ENCODE results near the gene GNG8. TPM values are rescaled to one million over a fixed set of nuclear protein-coding genes. Genes with fewer than 3 reads are reported as not detected.
A peak's percentile ranks its signal among the peaks of the same experiment; 100 is the strongest.

GNG8 gene
- total RNA-seq, 1 donor from 2014 or later, result not detected

GRCh38 chr19:46602392-46603194, 33.4 kb downstream of the GNG8 start:
- no peak for DNase-seq

- no peak for DNase-seq
Observed at GRCh38 chr19:46601318-46602224, 34.4 kb downstream of the GNG8 start, which contains the start of gene CALM3. CALM3 (plus strand) TSS chr19:46601330; CDS start chr19:46601435, 105 bp downstream.

GRCh38 chr19:46600384-46601317, 35.4 kb downstream of the GNG8 start:
- peak; percentile 93 for DNase-seq

- no peak for DNase-seq
Observed at GRCh38 chr19:46599716-46600373, 36.2 kb downstream of the GNG8 start.

- DNase-seq, result no peak
Observed at GRCh38 chr19:46598372-46598917, 37.6 kb downstream of the GNG8 start.

GRCh38 chr19:46596008-46596407, 40.0 kb downstream of the GNG8 start:
- DNase-seq, result no peak

- no peak for DNase-seq
Observed at GRCh38 chr19:46591870-46592269, 44.1 kb downstream of the GNG8 start.

GRCh38 chr19:46591254-46591653, 44.7 kb downstream of the GNG8 start:
- no peak for DNase-seq

- DNase-seq, result no peak
Observed at GRCh38 chr19:46587861-46588260, 48.1 kb downstream of the GNG8 start.

- DNase-seq, result no peak
Observed at GRCh38 chr19:46586294-46586693, 49.7 kb downstream of the GNG8 start.

GRCh38 chr19:46585539-46585938, 50.5 kb downstream of the GNG8 start:
- no peak for DNase-seq

Other genes with a start within 250 kb of the GNG8 start
- gene CCDC8, start 222.6 kb downstream of the GNG8 start, total RNA-seq, result 4.7 TPM
- 25.3 TPM for gene PNMA8C, start 207.3 kb downstream of the GNG8 start, total RNA-seq
- gene PNMA8A, start 164.6 kb downstream of the GNG8 start, total RNA-seq, result 58.5 TPM
- 17.5 TPM for gene PNMA8B, start 140.3 kb downstream of the GNG8 start, total RNA-seq
- 224 TPM for gene CALM3, start 34.9 kb downstream of the GNG8 start, total RNA-seq
- gene PTGIR, start 11.1 kb downstream of the GNG8 start, total RNA-seq, result not detected
- 14.5 TPM for gene DACT3, start 25.0 kb upstream of the GNG8 start, total RNA-seq
- gene PRKD2, start 80.9 kb upstream of the GNG8 start, total RNA-seq, result 4.7 TPM
- 11.7 TPM for gene FKRP, start 109.9 kb upstream of the GNG8 start, total RNA-seq
- 85.2 TPM for gene STRN4, start 110.2 kb upstream of the GNG8 start, total RNA-seq
- 3.3 TPM for gene SLC1A5, start 152.4 kb upstream of the GNG8 start, total RNA-seq
- 49.1 TPM for gene AP2S1, start 214.6 kb upstream of the GNG8 start, total RNA-seq
- 76.3 TPM for gene ARHGAP35, start 224.8 kb upstream of the GNG8 start, total RNA-seq